ENCODE data around the gene GET3. TPM values are rescaled to one million over a fixed set of nuclear protein-coding genes. Genes with fewer than 3 reads are reported as not detected.

GET3 gene
- total and polyA plus RNA-seq, 2 donors (not counting 1 experiment from before 2014, with no cell fraction given) = 37.2 to 61.7 TPM

- Histone ChIP-seq H3K4me3 (ENCODE audit: control extremely low read depth in 1 of 5, extremely low read depth in 1 of 5, insufficient read depth in 1 of 5, low read depth in 2 of 5, low read length in 4 of 5) (peak overlapping the region; percentile 86 to 99 (median 97)), H2AFZ (ENCODE audit: insufficient read depth, low read depth, low read length, poor library complexity, severe bottlenecking) (no peak overlapping the region), H3K9me3 (ENCODE audit: control extremely low read depth in 1 of 3, control insufficient read depth in 2 of 3, insufficient read depth in 1 of 3, low read length in 2 of 3) (no peaks in the 10 kb centered on the region), H3K4me2 (replicated peaks; ENCODE audit: low read depth, low read length, poor library complexity, severe bottlenecking) (peak overlapping the region; percentile 91), H3K9ac (ENCODE audit: low read length) (peak overlapping the region; percentile 86), H3K79me2 (ENCODE audit: control insufficient read depth, insufficient read depth, low read length) (peaks cover 25% of the 10 kb centered on the region), H3K27ac (ENCODE audit: low read length in 2 of 2) (peak overlapping the region; percentile 95 to 97), H3K4me1 (ENCODE audit: control insufficient read depth in 2 of 2, insufficient read depth in 2 of 2, low read length in 2 of 2) (peaks cover 29 to 44% of the 10 kb centered on the region in 2 donors), H3K36me3 (replicated peaks in 1 of 2; ENCODE audit: control extremely low read depth in 1 of 2, control insufficient read depth in 1 of 2, extremely low read depth in 1 of 2, insufficient read depth in 2 of 2, low read length in 1 of 2) (peaks cover 0 to 4% of the 10 kb centered on the region in 2 experiments), H4K20me1 (ENCODE audit: control insufficient read depth, insufficient read depth, low read length, poor library complexity, severe bottlenecking) (peaks cover 19% of the 10 kb centered on the region), H3K27me3 (replicated peaks in 1 of 4; ENCODE audit: control extremely low read depth in 1 of 4, control insufficient read depth in 3 of 4, insufficient read depth in 4 of 4, low read length in 3 of 4) (no peaks in the 10 kb centered on the region)
- CTCF ChIA-PET = interaction anchor here (0.6 to 17.9 kb wide), 5 partner anchors 13 to 241 kb away, joined by 3 to 1147 read pairs (median 4); partner anchors contain the start of genes HOOK2 and RNASEH2A
- Mint-ChIP-seq H3K27me3 (no peaks in the 10 kb centered on the region), H3K4me1 (peaks cover 38% of the 10 kb centered on the region), H3K27ac (peak overlapping the region; percentile 99), H3K9me3 (ENCODE audit: insufficient read depth) (no peaks in the 10 kb centered on the region), H3K4me3 (peak overlapping the region; percentile 97)
- TF ChIP-seq CTCF (IDR thresholded peaks at IDR 0.05) (no peak), EZH2 (IDR thresholded peaks at IDR 0.05; ENCODE audit: borderline replicate concordance, insufficient read depth, low read depth, low read length, poor library complexity, severe bottlenecking) (no peak)
- ATAC-seq (ENCODE audit: low read depth) (peak; percentile 25), DNase-seq (peak; percentile 99)
- intact Hi-C loops (cut with micrococcal nuclease) = loop anchor here (5.0 kb wide), 3 partner anchors 61 to 1044 kb away; partner anchors contain the start of genes TRIR, ZNF490 and ZNF791
- WGBS (ENCODE audit: insufficient coverage) = under 1% methylated on average over 80 of the region's 81 CpGs
- POLR2A ChIA-PET = interaction anchor here (0.5 to 6.8 kb wide), 16 partner anchors 11 to 362 kb away, joined by 3 to 233 read pairs (median 7); partner anchors contain the start of genes DHPS, GCDH, GET3 and HOOK2
Observed at GRCh38 chr19:12793290-12794195, 56.2 kb downstream of the GET3 start.
